Kidney (tissue), 14 donors: ENCODE results near the gene VSX2. TPM values are rescaled to one million over a fixed set of nuclear protein-coding genes. Genes with fewer than 3 reads are reported as not detected.

Experiments
- DNase-seq, 5 donors: peaks; one replicate each; pipeline ENCODE4 v3.0.0-alpha.2; 2013 to 2020
- FAIRE-seq: peaks from 2 replicates; lab custom pipeline; 2012; peaks lifted over from hg19 to GRCh38; lab: Jason Lieb, UNC
- H3K27ac ChIP-seq, 2 donors: one replicate each; pipeline ENCODE4 v1.7.0; 2013; ENCODE audit warnings: low read depth in 2 of 2, low read length in 2 of 2, inconsistent platforms in 1 of 2
- H3K27me3 ChIP-seq: one replicate; pipeline ENCODE4 v1.7.1; 2013; ENCODE audit warnings: low read length, inconsistent platforms; ENCODE audit not compliant: control insufficient read depth, insufficient read depth
- H3K36me3 ChIP-seq, 3 donors: one replicate each; pipeline versions ENCODE4 v1.7.0 to v1.7.1; 2013; ENCODE audit warnings: low read length in 3 of 3, control low read depth in 1 of 3, inconsistent platforms in 1 of 3; ENCODE audit not compliant: insufficient read depth in 3 of 3, control insufficient read depth in 2 of 3
- H3K4me1 ChIP-seq, 3 donors: one replicate each; pipeline versions ENCODE4 v1.7.0 to v1.7.1; 2013; ENCODE audit warnings: low read length in 3 of 3, inconsistent platforms in 1 of 3, low read depth in 1 of 3; ENCODE audit not compliant: control insufficient read depth in 2 of 3, insufficient read depth in 2 of 3
- H3K4me3 ChIP-seq, 3 donors: one replicate each; pipeline versions ENCODE4 v1.7.0 to v1.8.1; 2013; ENCODE audit warnings: low read length in 3 of 3, control low read depth in 1 of 3, inconsistent platforms in 1 of 3
- H3K9ac ChIP-seq, 3 donors: one replicate each; pipeline versions ENCODE4 v1.7.0 to v1.7.1; 2013; ENCODE audit warnings: low read length in 3 of 3, control low read depth in 1 of 3, inconsistent platforms in 1 of 3
- H3K9me3 ChIP-seq, 3 donors: one replicate each; pipeline versions ENCODE4 v1.7.0 to v1.7.1; 2013; ENCODE audit warnings: low read length in 3 of 3, control low read depth in 1 of 3, inconsistent platforms in 1 of 3; ENCODE audit not compliant: control insufficient read depth in 2 of 3, insufficient read depth in 1 of 3
- intact Hi-C: fragments of 100-400 bp; cut with DNase I; formaldehyde crosslinking; loops from one replicate; pipeline ENCODE4 v1.11.1; 2022
- polyA plus RNA-seq: library from polyadenylated mRNA; stranded (reverse); fragments of 350-450 nt; fragmentation: Illumina TruSeq; extraction: RNeasy Lipid Tissue Mini Kit (QIAGEN cat#74804); gene quantifications from one replicate; pipeline ENCODE4 v1.2.3, GENCODE V29; 2014; ENCODE audit warnings: low read depth, low replicate concordance; ENCODE audit not compliant: insufficient read depth
- total RNA-seq: library from RNA; stranded (reverse); fragmentation: NEBNext Ultra II Directional; extraction: Animal tissue kit (Norgen Biotek cat#: 25700); gene quantifications from one replicate; pipeline ENCODE4 v1.2.1, GENCODE V29; 2021
- TF ChIP-seq, protein P1 (sequence below): IDR thresholded peaks from 3 replicates; pipeline ENCODE4 v1.5.1; 2012; ENCODE audit warnings: mild to moderate bottlenecking, moderate library complexity, borderline replicate concordance; ENCODE audit not compliant: insufficient read depth; ENCODE audit errors: extremely low read depth
- donor health status: control.
- donor health status: control.
- donor health status: control.
- donor health status: control.
- donor health status: control.
- donor health status: DM: yes; HTN: yes; CAD: no.
- donor health status: Normal renal cell carcinoma (clear cell type).

The VSX2 gene
- total and polyA plus RNA-seq, 2 donors from 2014 or later, result not detected

DNA sequence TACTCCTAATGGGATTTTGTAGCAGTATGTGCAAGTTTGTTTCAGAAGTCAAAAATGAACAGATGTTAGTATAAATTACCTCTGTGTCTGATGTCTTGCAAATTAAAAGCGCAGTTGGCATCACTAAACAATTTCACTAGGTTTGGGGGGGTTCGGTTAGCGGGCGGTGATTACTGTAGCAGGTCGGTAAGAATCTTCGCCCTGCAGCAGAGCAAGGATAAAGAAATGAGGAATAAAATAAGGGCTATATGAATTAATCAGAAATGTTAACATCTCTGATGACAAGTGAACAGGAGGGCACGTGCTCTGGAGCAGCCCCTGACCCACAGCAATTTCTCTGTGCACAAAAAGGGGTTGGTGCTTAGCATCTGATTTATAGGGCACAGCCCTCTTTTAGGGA lies 43.6 kb upstream of the VSX2 start:
- FAIRE-seq (no peak), DNase-seq (no peak)
- H3K4me3 ChIP-seq, result no peak overlapping the region
- peaks cover 2 to 10% (median 3%) of the 10 kb centered on the region in 3 donors for H3K36me3 ChIP-seq
- intact Hi-C loops, result no loop called here
- H3K27me3 ChIP-seq, result no peaks in the 10 kb centered on the region
- no peaks in the 10 kb centered on the region for H3K9me3 ChIP-seq
- TF ChIP-seq, protein P1, sequence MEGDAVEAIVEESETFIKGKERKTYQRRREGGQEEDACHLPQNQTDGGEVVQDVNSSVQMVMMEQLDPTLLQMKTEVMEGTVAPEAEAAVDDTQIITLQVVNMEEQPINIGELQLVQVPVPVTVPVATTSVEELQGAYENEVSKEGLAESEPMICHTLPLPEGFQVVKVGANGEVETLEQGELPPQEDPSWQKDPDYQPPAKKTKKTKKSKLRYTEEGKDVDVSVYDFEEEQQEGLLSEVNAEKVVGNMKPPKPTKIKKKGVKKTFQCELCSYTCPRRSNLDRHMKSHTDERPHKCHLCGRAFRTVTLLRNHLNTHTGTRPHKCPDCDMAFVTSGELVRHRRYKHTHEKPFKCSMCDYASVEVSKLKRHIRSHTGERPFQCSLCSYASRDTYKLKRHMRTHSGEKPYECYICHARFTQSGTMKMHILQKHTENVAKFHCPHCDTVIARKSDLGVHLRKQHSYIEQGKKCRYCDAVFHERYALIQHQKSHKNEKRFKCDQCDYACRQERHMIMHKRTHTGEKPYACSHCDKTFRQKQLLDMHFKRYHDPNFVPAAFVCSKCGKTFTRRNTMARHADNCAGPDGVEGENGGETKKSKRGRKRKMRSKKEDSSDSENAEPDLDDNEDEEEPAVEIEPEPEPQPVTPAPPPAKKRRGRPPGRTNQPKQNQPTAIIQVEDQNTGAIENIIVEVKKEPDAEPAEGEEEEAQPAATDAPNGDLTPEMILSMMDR, result no peak
- H3K4me1 ChIP-seq, result no peaks in the 10 kb centered on the region
- H3K27ac ChIP-seq, result no peak overlapping the region
- no peak overlapping the region for H3K9ac ChIP-seq

DNA sequence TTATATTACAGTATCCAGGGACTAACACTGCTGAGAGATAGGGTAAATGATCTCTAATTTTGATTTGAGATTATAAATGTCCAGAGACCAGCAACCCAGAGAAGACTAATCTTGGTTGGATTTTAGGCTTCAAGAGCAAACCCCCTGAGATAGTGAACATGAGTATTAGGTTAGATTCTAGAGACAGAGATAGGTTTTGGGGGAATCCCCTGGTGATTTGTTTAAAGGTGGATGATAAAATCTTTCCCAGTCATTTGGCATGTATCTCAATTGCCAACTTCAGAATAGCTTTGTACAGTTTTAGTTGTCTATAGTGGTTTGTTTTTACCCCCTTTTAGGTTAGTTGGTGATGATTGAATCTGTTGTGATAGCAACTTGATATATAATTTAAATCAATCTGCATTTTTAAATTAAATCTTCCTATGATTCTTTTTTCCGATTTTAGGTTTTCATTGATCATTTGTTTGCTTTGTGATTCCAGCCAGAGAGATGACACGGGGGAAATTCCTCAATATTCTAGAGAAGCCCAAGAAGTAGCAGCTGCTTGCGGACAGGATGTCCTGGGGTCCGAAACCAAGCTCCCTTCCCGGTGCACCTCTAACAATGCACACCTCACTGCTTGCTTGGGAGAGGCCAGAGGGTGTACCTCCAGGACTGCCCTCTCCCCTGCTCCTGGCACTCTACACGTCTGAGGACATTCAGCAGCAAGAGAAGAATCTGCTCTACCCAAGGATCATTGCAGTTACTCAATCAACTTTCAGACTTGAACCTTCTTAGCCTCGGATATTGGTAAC lies 40.6 kb upstream of the VSX2 start:
- Histone ChIP-seq H3K4me1 (no peaks in the 10 kb centered on the region), H3K36me3 (peaks cover 0 to 17% (median 12%) of the 10 kb centered on the region in 3 donors), H3K4me3 (no peak overlapping the region), H3K27me3 (no peaks in the 10 kb centered on the region), H3K27ac (no peak overlapping the region), H3K9ac (no peak overlapping the region), H3K9me3 (no peaks in the 10 kb centered on the region)
- FAIRE-seq (no peak), DNase-seq (no peak)
- TF ChIP-seq, protein P1, result no peak
- intact Hi-C loops, result no loop called here

DNA sequence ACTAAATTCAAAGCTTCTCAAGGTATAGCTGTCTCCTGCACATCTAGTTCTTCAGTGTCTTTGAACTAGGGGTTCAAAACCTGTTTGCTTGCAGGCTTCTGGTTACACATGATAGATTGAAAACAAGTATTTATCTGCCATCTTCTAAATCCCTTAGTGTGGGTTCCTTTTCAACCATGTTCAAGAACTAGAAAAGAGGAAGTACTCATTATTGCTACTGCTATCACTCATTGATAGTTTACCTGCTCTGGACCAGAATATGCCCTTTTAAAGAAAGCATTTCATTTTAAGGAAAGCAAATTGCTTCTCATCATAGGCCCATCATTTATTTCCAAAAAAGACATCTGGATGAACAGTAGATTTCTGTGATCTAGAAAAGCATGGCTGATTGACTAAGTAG lies 37.1 kb upstream of the VSX2 start:
- H3K4me3 ChIP-seq, result no peak overlapping the region
- no peak overlapping the region for H3K9ac ChIP-seq
- no peaks in the 10 kb centered on the region for H3K27me3 ChIP-seq
- no peak overlapping the region for H3K27ac ChIP-seq
- TF ChIP-seq, protein P1, result no peak
- H3K4me1 ChIP-seq, result no peaks in the 10 kb centered on the region
- intact Hi-C loops, result no loop called here
- H3K36me3 ChIP-seq, result peaks cover 0 to 17% (median 12%) of the 10 kb centered on the region in 3 donors
- H3K9me3 ChIP-seq, result no peaks in the 10 kb centered on the region
- no peak for DNase-seq
- FAIRE-seq, result no peak

DNA sequence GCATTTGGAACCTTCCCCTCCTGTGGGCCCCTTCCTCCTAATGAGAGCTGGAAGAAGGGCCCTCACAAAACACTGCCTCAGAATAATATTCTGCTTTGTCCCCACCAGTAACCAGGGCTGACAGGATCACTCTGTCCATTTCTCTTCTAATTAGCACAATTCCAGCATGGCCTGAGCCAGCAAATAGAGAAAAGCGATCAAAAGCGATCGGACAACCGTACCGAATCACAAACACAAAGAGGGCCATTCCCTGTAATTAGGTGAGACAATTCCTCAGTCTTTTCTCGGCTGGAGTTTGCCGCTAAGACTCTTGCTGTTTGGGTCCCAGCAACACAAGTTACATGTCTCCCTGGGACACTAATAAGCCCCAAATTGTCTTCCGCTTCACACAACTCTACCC lies 35.6 kb upstream of the VSX2 start:
- TF ChIP-seq, protein P1, result no peak
- Histone ChIP-seq H3K4me3 (no peak overlapping the region), H3K9ac (no peak overlapping the region), H3K27ac (no peak overlapping the region), H3K4me1 (no peaks in the 10 kb centered on the region), H3K9me3 (no peaks in the 10 kb centered on the region), H3K27me3 (no peaks in the 10 kb centered on the region), H3K36me3 (peaks cover 0 to 17% (median 12%) of the 10 kb centered on the region in 3 donors)
- no peak for DNase-seq
- FAIRE-seq, result no peak
- intact Hi-C loops, result no loop called here
